ENCODE results near the gene EIF3F.

The EIF3F gene, protein sequence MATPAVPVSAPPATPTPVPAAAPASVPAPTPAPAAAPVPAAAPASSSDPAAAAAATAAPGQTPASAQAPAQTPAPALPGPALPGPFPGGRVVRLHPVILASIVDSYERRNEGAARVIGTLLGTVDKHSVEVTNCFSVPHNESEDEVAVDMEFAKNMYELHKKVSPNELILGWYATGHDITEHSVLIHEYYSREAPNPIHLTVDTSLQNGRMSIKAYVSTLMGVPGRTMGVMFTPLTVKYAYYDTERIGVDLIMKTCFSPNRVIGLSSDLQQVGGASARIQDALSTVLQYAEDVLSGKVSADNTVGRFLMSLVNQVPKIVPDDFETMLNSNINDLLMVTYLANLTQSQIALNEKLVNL

DNA sequence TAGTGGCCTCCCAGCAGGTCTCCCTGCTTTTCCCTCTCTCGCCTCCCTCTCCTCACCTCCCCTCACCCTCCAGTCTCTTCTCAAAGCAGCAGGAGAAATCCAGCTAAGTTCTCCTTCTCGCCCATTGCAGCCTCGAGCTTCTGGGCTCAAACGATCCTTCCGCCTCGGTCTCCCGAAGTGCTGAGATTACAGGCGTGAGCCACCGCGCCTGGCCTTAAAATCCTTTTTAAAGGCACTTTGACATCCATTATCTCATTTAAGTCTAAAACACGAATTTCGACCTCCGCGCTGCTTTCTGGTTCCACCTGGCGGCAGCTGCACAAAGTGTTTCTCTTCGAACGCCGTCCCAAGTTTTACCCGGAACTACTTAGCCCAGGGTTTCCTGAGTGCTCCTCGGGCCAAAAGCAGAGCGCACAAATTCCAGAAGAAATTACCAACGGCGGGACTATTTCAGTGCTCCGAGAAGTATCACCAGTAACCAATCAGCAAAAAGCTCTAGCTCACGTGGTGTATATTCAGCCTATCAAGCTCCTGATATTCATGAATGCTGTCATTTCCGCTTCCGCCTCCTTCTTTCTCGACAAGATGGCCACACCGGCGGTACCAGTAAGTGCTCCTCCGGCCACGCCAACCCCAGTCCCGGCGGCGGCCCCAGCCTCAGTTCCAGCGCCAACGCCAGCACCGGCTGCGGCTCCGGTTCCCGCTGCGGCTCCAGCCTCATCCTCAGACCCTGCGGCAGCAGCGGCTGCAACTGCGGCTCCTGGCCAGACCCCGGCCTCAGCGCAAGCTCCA is at the start of gene EIF3F:
TSS of gene EIF3F (plus strand) at position 570 of the 792 bp plus-strand sequence. CDS start at position 586, 16 bp downstream.
- peak; percentile 98 for DNase-seq (ENCODE audit: low spot score)

- no peak for DNase-seq (ENCODE audit: low spot score)
These were observed 46.0 kb upstream of the EIF3F start for GRCh38 chr11:7941146-7941545.

- DNase-seq (ENCODE audit: low spot score) = no peak
These were observed 45.5 kb upstream of the EIF3F start, which contains the start of gene OR10A3 for GRCh38 chr11:7941608-7942007. OR10A3 (minus strand) TSS chr11:7941708; CDS start chr11:7939520, 2,188 bp downstream.

DNA sequence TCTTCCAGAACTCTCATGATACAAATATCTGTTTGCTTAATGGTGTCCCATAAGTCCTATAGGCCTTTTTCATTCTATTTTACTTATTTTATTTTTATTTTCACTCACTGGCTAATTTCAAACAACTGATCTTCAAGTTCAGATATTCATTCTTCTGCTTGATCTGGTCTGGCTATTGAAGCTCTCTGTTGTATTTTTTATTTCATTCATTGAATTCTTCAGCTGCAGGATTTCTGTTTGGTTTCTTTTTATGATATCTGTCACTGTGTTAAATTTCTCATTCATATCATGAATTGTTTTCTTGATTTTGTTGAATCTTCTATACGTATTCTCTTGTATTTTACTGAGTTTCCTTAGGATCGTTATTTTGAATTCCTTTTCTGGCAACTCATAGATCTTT is 43.0 kb upstream of the EIF3F start:
- no peak for DNase-seq (ENCODE audit: low spot score)

- DNase-seq (ENCODE audit: low spot score) = no peak
These were observed 37.2 kb upstream of the EIF3F start for GRCh38 chr11:7949934-7950333.

DNA sequence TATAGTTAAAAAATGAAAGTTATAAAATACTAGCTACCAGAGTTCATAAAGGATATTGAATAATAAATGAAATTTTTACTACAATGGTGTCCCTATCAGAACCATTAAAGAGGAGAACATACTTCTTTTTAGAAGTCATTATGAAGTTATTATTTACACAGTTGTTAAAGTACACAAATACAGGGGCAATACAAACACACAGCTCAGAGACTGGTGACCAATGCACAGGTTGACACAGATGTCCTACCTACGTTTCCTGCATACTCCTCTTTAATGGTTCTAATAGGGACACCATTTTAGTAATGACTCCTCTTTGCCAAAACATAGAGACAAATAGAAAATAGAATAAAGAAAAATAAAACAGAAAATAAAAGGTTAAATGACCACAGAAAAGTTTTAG is 31.9 kb upstream of the EIF3F start:
- no peak for DNase-seq (ENCODE audit: low spot score)

DNA sequence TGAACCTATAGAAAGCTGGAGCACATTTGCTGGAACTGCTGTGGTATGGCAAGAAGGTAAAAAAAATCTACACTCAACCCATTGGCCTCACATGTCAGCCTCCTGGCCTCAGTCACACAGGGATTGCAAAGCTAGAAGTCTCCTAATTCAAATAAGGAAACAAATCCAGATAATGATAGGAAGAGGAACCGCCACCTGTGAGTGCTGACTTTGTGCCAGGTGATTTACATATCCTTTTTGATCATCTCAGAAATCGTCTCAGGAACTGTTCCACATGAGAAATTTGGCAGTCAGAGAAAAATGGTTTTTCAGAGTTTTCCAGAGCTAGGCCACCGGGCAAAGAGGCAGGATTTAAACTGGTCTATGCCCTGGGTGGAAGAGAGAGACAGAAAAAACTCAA is 22.9 kb upstream of the EIF3F start:
- no peak for DNase-seq (ENCODE audit: low spot score)

DNA sequence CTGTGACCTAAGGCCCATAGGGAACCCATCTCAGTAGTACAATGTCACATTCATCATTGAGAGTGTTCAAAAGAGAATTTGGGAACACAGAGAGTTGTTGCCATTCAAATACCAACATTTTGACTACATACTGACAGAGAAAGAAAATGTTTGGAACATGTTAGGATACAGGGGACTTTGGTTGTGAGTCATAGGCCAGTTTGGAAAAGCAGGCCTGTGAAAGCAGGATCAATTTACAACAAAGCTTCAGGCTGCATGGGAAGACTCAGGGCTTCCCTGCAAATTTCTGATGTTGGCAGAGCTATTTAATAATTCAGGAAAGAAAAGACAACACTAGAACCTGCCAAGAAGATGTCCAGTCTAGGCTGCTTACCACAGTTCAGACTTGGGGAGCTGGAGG is 22.3 kb upstream of the EIF3F start:
- DNase-seq (ENCODE audit: low spot score) = no peak

DNA sequence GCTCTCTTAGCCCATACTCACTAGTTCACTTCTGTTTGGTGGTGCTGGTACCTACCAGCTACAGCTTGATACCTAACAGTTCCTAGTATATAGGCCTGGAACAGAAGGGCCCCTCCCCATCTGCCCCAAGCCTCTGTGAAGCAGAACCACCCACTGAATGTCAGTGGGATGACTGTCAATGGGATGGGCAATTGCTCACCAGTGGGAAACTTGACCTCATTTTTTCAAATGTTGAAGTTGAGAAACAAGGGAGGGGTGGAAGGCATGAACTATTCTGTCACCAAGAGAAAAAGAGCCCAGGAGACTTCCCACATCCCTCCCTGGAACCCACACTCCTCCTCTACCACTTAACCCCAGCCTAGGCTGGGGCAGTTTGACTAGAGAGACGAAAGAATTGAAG is 21.8 kb upstream of the EIF3F start, which contains the start of gene NLRP10:
TSS of gene NLRP10 (minus strand) at position 62 of the 400 bp plus-strand sequence. CDS start 1,952 bp downstream, outside the sequence.
- DNase-seq (ENCODE audit: low spot score) = no peak

DNA sequence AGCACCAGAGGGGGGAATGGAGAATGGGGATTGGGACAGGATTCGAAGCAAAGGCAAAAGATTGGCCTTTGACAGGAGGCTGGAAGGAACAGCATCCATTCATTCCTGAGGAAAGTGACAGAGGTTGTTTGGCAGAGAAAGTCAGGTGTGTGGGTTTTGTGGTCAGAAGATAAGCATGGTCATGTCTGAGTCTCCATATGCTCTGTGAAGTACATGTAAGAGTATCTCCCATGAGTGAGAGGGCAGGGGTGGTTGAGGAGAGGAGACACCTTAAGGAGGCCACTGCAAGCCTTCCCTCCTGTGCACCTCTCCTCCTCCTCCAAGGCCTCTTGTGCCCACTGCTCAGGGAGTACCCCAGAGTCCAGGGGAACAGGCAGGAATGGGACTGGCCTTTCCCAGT is 20.0 kb upstream of the EIF3F start:
- no peak for DNase-seq (ENCODE audit: low spot score)

DNA sequence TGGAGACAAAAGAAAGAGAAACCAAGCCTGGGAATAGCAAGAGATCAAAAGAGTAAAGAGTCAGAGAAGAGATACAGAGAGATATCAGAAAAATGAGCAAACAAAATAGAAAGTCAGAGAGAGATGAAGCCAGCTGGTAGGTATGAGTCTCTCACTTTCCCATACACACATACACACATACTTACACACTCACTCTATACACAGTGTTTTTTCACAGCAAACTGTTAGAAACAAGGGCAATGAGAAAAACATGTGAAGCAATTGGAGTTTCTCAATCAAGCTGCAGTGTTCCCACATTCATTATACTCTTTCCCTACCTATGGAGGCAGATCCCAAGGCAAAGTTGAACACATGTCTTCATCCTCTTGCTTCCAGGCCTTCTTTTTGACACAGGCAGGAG is 19.3 kb upstream of the EIF3F start:
- DNase-seq (ENCODE audit: low spot score) = no peak

GRCh38 chr11:7968686-7969085 is 18.5 kb upstream of the EIF3F start:
- no peak for DNase-seq (ENCODE audit: low spot score)

DNA sequence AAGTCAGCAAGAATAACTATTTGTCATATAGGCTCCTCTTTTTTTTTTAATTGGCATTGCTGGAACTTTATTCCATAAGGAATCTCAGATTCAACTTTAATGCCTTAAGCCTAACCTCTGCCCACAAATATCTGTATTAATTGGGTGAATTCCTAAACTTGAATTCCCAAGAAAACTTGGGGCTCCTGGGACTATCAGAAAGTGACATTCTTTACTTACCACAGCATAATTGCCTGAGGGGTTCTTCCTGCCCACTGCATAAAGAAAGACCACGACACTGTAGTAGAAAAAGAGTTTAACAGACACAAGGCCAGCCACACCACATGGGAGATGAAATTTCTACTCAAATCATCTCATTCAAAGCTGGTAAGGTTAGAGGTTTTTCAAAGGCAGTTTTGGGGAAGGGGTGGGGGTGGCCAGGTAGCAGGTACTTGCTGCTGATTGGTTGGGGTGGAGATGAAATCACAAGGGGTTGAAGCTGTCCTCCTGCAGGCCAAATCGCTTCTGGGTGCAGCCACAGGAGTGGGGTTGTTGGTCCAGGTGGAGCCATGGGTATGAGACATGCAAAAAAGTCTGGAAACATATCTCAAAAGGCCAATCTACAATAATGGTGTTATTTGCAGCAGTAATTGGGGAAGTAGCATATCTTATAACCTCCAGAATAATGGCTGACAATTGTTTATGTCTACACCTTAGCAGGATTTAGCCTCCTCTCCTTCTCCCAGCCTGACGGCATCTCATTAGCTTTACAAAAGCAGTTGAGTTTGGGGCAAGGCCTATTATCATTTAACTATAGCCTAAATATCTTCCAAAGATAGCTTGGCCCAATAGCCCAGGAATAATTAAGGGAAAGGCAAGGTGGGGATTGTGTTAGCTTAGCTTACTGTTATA is 17.1 kb upstream of the EIF3F start:
- no peak for DNase-seq (ENCODE audit: low spot score)

- DNase-seq (ENCODE audit: low spot score) = no peak
These were observed 15.3 kb upstream of the EIF3F start for GRCh38 chr11:7971846-7972245.

- no peak for DNase-seq (ENCODE audit: low spot score)
These were observed 14.1 kb upstream of the EIF3F start for GRCh38 chr11:7973011-7973410.

GRCh38 chr11:7974668-7975067 is 12.5 kb upstream of the EIF3F start:
- no peak for DNase-seq (ENCODE audit: low spot score)

DNA sequence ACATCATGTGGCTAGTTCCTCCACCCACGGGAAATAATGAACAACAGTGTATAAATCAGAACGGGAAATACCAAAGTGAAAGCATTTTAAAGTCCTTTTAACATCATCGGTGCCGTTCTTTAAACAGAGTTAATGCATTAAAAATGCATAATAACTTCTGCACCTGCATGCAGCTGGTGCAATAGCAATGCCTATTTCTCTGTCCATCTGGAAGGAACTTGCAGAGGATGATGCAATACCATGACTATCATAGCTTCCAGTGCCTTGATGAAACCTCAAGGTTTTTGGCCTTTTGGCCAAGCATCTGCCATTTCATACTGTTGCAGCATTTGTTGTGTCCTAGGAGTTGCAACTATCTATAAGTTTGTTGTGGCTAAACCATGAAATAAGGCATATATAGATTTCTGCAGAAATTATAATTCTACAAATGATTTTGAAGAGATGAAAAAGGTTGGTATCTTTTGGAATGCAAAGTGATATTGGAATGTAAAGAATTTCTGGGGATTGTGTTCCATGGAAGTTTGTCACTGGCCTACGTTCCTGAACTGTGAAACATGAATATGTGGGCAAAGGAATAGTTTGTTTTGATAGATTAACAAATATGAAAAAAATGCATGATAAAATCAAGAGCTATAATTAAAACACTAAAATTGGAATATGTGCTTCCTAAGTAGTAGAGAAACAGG is 9.8 kb upstream of the EIF3F start:
- DNase-seq (ENCODE audit: low spot score) = no peak

GRCh38 chr11:7981619-7982157 is 5.4 kb upstream of the EIF3F start:
- no peak for DNase-seq (ENCODE audit: low spot score)

- DNase-seq (ENCODE audit: low spot score) = no peak
These were observed 4.5 kb upstream of the EIF3F start for GRCh38 chr11:7982582-7983119.

DNA sequence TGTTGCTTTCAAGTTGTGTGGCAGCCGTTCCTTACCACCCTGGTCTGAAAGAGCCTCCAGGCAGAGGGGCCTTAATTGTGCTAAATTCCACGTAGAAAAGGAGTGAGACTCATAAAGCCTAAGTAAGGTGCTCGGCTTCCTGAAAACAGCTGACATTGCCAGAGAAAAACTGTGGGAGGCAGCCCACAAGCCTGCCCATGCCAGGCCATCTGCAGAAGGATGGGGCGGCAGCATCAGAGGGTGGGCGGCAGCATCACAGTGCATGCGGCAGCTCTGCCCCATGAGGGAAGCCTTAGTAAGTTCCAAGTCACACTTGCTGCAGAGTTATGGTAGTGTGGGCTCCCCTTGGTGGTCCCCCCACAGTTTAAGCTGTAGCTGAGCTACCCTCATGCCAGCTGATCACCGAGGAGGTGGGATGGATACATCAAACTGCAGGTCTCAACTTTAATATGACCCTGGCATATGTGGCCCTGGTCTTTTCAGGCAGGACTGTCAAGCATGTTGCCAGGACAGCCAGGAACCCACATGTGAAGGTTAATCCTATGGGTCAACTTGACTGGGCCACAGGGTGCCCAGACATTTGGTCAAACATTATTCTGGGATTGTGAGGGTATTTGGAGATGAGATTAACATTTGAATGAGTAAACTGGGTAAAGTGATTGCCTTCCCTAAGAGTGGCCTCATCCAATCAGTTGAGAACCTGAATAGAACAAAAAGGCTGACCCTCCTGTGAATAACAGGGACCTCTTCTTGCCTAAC is 3.1 kb upstream of the EIF3F start:
- DNase-seq (ENCODE audit: low spot score) = no peak
